GM21526 (cell line): ENCODE data around the gene ACTR2.
"Not testable (repeated sequence)": the region's sequence is repeated elsewhere in the genome, so short reads cannot be mapped to it uniquely, and the experiment has no call there.

Source experiments
- ATAC-seq: cut with Tn5 transposase; IDR thresholded peaks from one replicate; pipeline ENCODE4 v1.9.1; 2021; ENCODE audit warnings: moderate library complexity; ENCODE audit not compliant: unreplicated experiment, low FRiP score

The ACTR2 gene

GRCh38 chr2:65305934-65306333, 78.3 kb downstream of the ACTR2 start:
- ATAC-seq = no peak

DNA sequence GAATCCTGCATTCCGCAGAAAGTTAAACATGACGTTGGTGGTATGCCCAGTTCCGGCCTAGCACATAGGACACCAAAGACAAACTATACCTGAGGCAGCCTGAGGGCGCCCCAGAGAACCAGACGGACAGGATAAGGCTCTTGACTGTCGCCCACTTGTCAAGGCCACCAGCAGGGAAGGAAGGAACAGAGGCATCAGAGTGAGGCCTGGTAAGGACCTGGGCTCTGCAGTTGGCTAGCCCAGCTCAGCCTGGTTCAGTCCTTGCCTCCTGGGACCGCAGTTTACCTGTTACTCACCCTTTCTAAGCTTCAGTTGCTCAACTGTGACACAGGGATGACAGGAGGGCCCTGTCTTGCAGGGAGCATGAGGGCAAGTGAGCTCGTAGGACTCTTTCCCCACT, 82.1 kb downstream of the ACTR2 start:
- ATAC-seq = no peak

DNA sequence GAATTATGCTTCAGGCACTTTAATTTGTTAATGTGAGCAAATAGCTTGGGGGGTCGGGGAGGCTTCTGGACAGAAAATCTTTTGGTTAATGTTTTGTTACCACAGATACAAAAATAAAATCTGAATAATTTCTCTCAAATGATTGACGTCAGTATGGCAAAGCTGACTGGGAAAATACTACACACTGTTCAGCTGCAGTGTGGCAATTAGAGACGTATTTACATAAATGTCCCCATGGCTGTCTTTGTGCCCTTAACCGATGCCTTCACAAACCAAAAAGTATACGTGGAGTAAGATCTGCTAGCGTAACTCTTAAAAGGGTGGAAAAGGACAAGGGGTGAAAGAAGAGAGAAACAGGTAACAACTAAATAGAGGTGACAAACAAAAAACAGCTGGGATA, 83.4 kb downstream of the ACTR2 start:
- ATAC-seq = no peak

- ATAC-seq = no peak
Measured at GRCh38 chr2:65311596-65311995, 84.0 kb downstream of the ACTR2 start.

- ATAC-seq = no peak
Measured at GRCh38 chr2:65313126-65313953, 85.7 kb downstream of the ACTR2 start.

DNA sequence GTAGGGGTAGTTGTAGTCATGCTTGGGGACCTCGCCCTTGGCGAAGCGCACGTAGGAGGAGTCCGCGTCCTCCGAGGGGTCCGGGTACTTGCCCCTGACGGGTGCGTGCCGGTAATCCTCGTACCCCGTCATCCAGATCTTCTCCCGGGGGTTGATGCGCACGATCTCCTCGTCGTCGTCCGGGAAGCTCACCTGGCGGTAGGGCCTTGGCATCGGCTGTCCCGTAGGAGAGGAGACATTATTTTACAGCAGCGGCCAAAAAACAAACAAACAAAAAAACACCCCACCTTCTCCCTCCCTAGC, 86.3 kb downstream of the ACTR2 start:
- no peak for ATAC-seq

DNA sequence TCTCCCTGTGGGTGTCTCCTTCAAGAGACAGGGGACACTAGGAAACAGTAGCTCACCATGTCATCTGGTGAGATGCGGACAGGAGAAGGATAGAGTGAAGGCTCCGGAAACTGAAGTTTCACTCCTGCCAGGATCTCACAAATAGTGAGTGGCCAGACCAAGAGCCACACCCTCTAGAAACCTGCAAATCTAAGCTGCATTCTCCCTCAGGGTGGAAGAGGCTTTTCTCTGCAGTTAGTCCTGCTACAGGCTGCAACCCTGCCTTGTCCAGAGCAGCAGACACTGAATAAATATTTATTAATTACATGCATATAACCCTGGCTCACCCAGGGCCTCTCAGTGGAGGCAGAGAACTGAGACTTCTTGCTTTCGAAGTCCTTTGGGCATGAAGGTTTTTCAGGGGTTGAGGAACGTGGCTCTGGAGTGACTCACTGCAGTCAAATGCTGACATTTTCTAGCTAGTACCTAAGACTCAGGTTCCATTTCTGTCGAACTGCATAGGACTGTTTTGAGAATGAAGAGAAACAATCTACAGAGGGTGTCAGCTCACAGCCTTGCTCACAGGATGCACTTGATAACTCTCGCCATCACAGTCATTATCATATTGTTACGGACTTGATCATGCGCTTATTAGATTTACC, 87.3 kb downstream of the ACTR2 start:
- no peak for ATAC-seq

- ATAC-seq = no peak
Measured at GRCh38 chr2:65316072-65316471, 88.4 kb downstream of the ACTR2 start.

DNA sequence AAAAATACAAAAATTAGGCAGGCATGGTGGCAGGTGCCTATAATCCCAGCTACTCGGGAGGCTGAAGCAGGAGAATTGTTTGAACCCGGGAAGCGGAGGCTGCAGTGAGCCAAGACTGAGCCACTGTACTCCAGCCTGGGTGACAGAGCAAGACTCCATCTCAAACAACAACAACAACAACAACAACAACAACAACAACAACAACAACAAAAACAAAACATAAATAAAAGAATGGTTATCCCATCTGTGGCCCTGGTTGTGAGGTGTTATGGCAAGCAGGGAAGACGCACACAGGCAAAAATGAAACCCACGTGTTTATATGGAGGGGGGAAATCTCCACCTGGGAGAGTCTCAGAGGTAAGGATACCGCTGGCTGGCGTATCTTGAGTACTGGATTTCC, 89.7 kb downstream of the ACTR2 start:
- ATAC-seq = not testable (repeated sequence)

- no peak for ATAC-seq
Measured at GRCh38 chr2:65317841-65318240, 90.2 kb downstream of the ACTR2 start.

- no peak for ATAC-seq
Measured at GRCh38 chr2:65319072-65319673, 91.5 kb downstream of the ACTR2 start.

GRCh38 chr2:65319674-65320041, 92.0 kb downstream of the ACTR2 start:
- no peak for ATAC-seq

- ATAC-seq = peak; percentile 62
Measured at GRCh38 chr2:65320042-65320725, 92.6 kb downstream of the ACTR2 start.
